Adipose tissue (tissue), 3 donors: ENCODE measurements around the gene STAP2. TPM values are rescaled to one million over a fixed set of nuclear protein-coding genes. Genes with fewer than 3 reads are reported as not detected.
"Not testable (repeated sequence)": the region's sequence is repeated elsewhere in the genome, so short reads cannot be mapped to it uniquely, and the experiment has no call there.

Experiments used
- H3K27ac ChIP-seq: one replicate; pipeline ENCODE4 v1.5.1; 2013; ENCODE audit warnings: low read depth, low read length
- WGBS, 3 donors: extraction: QIAGEN DNeasy Blood & Tissue Kit; methylation state at CpG; one replicate each; pipeline ENCODE4 v1.1.7; 2013; 5-methylcytosine and 5-hydroxymethylcytosine counted together
- polyA plus RNA-seq, 3 donors: library from polyadenylated mRNA; stranded (reverse); fragments of 200-250 nt; gene quantifications; one replicate each; pipeline ENCODE4 v1.2.3, GENCODE V29; 2013
- donor health status: healthy with polysubstance abuse.
- donor health status: Bipolar disorder and iron deficiency.
- donor health status: healthy.

The STAP2 gene
- polyA plus RNA-seq, 3 donors: 6.4 to 15.5 (median 10.1) TPM

- no peak overlapping the region for H3K27ac ChIP-seq
- 56 to 85% (median 77%) methylated on average over 8 of the region's 8 CpGs for whole genome bisulfite sequencing, 3 donors
These were observed 47.4 kb downstream of the STAP2 start for GRCh38 chr19:4291184-4291732.

- no peak overlapping the region for H3K27ac ChIP-seq
- 76 to 82% (median 81%) methylated on average over 16 of the region's 16 CpGs for WGBS, 3 donors
These were observed 50.4 kb downstream of the STAP2 start for GRCh38 chr19:4288091-4288777.

- whole genome bisulfite sequencing, 3 donors: 74 to 90% (median 88%) methylated on average over 4 of the region's 4 CpGs
- not testable (repeated sequence) for H3K27ac ChIP-seq
These were observed 52.5 kb downstream of the STAP2 start for GRCh38 chr19:4286141-4286540.

GRCh38 chr19:4284974-4285373 lies 53.7 kb downstream of the STAP2 start:
- no peak overlapping the region for H3K27ac ChIP-seq
- 66 to 76% (median 73%) methylated on average over 6 of the region's 6 CpGs for WGBS, 3 donors

- WGBS, 3 donors: 33 to 52% (median 36%) methylated on average over 20 of the region's 20 CpGs
- H3K27ac ChIP-seq: no peak overlapping the region
These were observed 54.3 kb downstream of the STAP2 start for GRCh38 chr19:4284176-4284958.

- H3K27ac ChIP-seq: no peak overlapping the region
- 2 to 3% (median 3%) methylated on average over 40 to 71 of the region's 71 CpGs for WGBS, 3 donors
These were observed 58.9 kb downstream of the STAP2 start for GRCh38 chr19:4279530-4280422.

GRCh38 chr19:4279267-4279529 lies 59.4 kb downstream of the STAP2 start:
- 0 to 2% (median 0%) methylated on average over 22 to 29 of the region's 30 CpGs for WGBS, 3 donors
- no peak overlapping the region for H3K27ac ChIP-seq

GRCh38 chr19:4278419-4279266 lies 60.0 kb downstream of the STAP2 start, which contains the start of gene SHD:
SHD (plus strand) TSS chr19:4279266; CDS start chr19:4280064, 798 bp downstream.
- no peak within 1 kb of the TSS for H3K27ac ChIP-seq
- 1 to 4% (median 2%) methylated on average over 37 to 44 of the region's 44 CpGs for WGBS, 3 donors

GRCh38 chr19:4278010-4278409 lies 60.6 kb downstream of the STAP2 start:
- H3K27ac ChIP-seq: no peak overlapping the region
- WGBS, 3 donors: 19 to 27% (median 27%) methylated on average over 4 of the region's 4 CpGs

- WGBS, 3 donors: 28 to 54% (median 52%) methylated on average over 16 of the region's 16 CpGs
- no peak overlapping the region for H3K27ac ChIP-seq
These were observed 61.4 kb downstream of the STAP2 start for GRCh38 chr19:4277191-4277696.

- 66 to 88% (median 86%) methylated on average over 6 of the region's 6 CpGs for WGBS, 3 donors
- not testable (repeated sequence) for H3K27ac ChIP-seq
These were observed 64.3 kb downstream of the STAP2 start for GRCh38 chr19:4274321-4274686.

Other genes with a start within 250 kb of the STAP2 start
- 100 to 1,000 TPM in 2 of 3 donors, 10 to 100 TPM in 1; 79.8 to 125 (median 104) TPM for gene MAP2K2, start 214.7 kb downstream of the STAP2 start, polyA plus RNA-seq
- under 1 TPM in 2 of 3 donors, not detected in 1; 0.12 to 0.18 TPM for gene CREB3L3, start 185.2 kb downstream of the STAP2 start, polyA plus RNA-seq
- gene SIRT6, start 156.3 kb downstream of the STAP2 start, polyA plus RNA-seq: 10 to 100 TPM; 13.6 to 18.3 (median 18.2) TPM
- gene ANKRD24, start 156.1 kb downstream of the STAP2 start, polyA plus RNA-seq: 1 to 10 TPM; 1.5 to 2.2 (median 1.6) TPM
- gene EBI3, start 109.3 kb downstream of the STAP2 start, polyA plus RNA-seq: 1 to 10 TPM; 1.4 to 3.5 (median 3.0) TPM
- gene YJU2, start 91.7 kb downstream of the STAP2 start, polyA plus RNA-seq: 10 to 100 TPM; 20.9 to 27.1 (median 21.6) TPM
- gene SHD, start 59.6 kb downstream of the STAP2 start, polyA plus RNA-seq: under 1 TPM in 1 of 3 donors, not detected in 2; 0.12 TPM
- gene TMIGD2, start 36.4 kb downstream of the STAP2 start, polyA plus RNA-seq: 1 to 10 TPM in 1 of 3 donors, under 1 TPM in 2; 0.22 to 4.0 (median 0.59) TPM
- gene FSD1, start 34.2 kb downstream of the STAP2 start, polyA plus RNA-seq: under 1 TPM in 2 of 3 donors, not detected in 1; 0.12 TPM
- gene MPND, start 4.7 kb upstream of the STAP2 start, polyA plus RNA-seq: 10 to 100 TPM; 12.0 to 21.6 (median 17.2) TPM
- gene SH3GL1, start 61.7 kb upstream of the STAP2 start, polyA plus RNA-seq: 10 to 100 TPM; 33.2 to 87.8 (median 74.0) TPM
- gene CHAF1A, start 63.8 kb upstream of the STAP2 start, polyA plus RNA-seq: 1 to 10 TPM; 3.0 to 7.9 (median 7.4) TPM
- gene UBXN6, start 119.0 kb upstream of the STAP2 start, polyA plus RNA-seq: 100 to 1,000 TPM in 2 of 3 donors, 10 to 100 TPM in 1; 81.6 to 161 (median 146) TPM
- 10 to 100 TPM; 20.5 to 60.3 (median 24.6) TPM for gene HDGFL2, start 133.5 kb upstream of the STAP2 start, polyA plus RNA-seq
- gene PLIN4, start 179.7 kb upstream of the STAP2 start, polyA plus RNA-seq: 100 to 1,000 TPM in 2 of 3 donors, 10 to 100 TPM in 1; 73.6 to 954 (median 135) TPM
- 100 to 1,000 TPM in 1 of 3 donors, 10 to 100 TPM in 2; 38.2 to 205 (median 66.1) TPM for gene PLIN5, start 196.4 kb upstream of the STAP2 start, polyA plus RNA-seq
- 10 to 100 TPM in 2 of 3 donors, 1 to 10 TPM in 1; 7.1 to 18.6 (median 13.4) TPM for gene LRG1, start 201.2 kb upstream of the STAP2 start, polyA plus RNA-seq
- 10 to 100 TPM in 2 of 3 donors, 1 to 10 TPM in 1; 3.3 to 34.5 (median 18.6) TPM for gene SEMA6B, start 220.9 kb upstream of the STAP2 start, polyA plus RNA-seq